HEK293 (cell line): ENCODE data around the gene LRRN4CL.

Source experiments
- CTCF ChIP-seq: fragments of 450-650 bp; formaldehyde crosslinking; IDR thresholded peaks from 2 replicates; pipeline ENCODE4 v1.5.1; 2016; ENCODE audit warnings: missing biosample characterization, missing genetic modification characterization
- GLI4 ChIP-seq: fragments of 450-650 bp; formaldehyde crosslinking; IDR thresholded peaks from 2 replicates; pipeline ENCODE4 v1.5.1; 2016; ENCODE audit warnings: missing biosample characterization, missing genetic modification characterization
- YY1 ChIP-seq: fragments of 450-650 bp; formaldehyde crosslinking; IDR thresholded peaks from 2 replicates; pipeline ENCODE4 v1.5.1; 2018; ENCODE audit warnings: missing biosample characterization, missing genetic modification characterization
- ZBTB1 ChIP-seq: fragments of 450-650 bp; formaldehyde crosslinking; IDR thresholded peaks from 2 replicates; pipeline ENCODE4 v1.5.1; 2016; ENCODE audit warnings: missing biosample characterization, missing genetic modification characterization
- ZNF140 ChIP-seq: fragments of 450-650 bp; formaldehyde crosslinking; IDR thresholded peaks from 2 replicates; pipeline ENCODE4 v1.5.1; 2016; ENCODE audit warnings: missing biosample characterization, missing genetic modification characterization
- ZNF398 ChIP-seq: fragments of 450-650 bp; formaldehyde crosslinking; IDR thresholded peaks from 2 replicates; pipeline ENCODE4 v1.5.1; 2017; ENCODE audit warnings: missing biosample characterization, missing genetic modification characterization
- ZNF549 ChIP-seq: fragments of 450-650 bp; IDR thresholded peaks from 2 replicates; pipeline ENCODE4 v1.5.1; 2018; ENCODE audit warnings: missing biosample characterization, missing genetic modification characterization, mild to moderate bottlenecking, inconsistent platforms, moderate library complexity
- ZNF707 ChIP-seq: fragments of 450-650 bp; formaldehyde crosslinking; IDR thresholded peaks from 2 replicates; pipeline ENCODE4 v1.5.1; 2016; ENCODE audit warnings: missing biosample characterization, missing genetic modification characterization
- ZNF747 ChIP-seq: fragments of 450-650 bp; formaldehyde crosslinking; IDR thresholded peaks from 2 replicates; pipeline ENCODE4 v1.5.1; 2016; ENCODE audit warnings: missing biosample characterization, missing genetic modification characterization
- ZSCAN4 ChIP-seq: fragments of 450-650 bp; formaldehyde crosslinking; IDR thresholded peaks from 2 replicates; pipeline ENCODE4 v1.5.1; 2017; ENCODE audit warnings: missing biosample characterization, missing genetic modification characterization

- TF ChIP-seq ZSCAN4 (tag by site-specific recombination) (no peak), ZNF549 (no peak), ZNF398 (tag by site-specific recombination) (no peak), ZBTB1 (tag by site-specific recombination) (no peak), CTCF (no peak), YY1 (tag by site-specific recombination) (no peak), GLI4 (tag by site-specific recombination) (no peak), ZNF747 (no peak), ZNF140 (tag by site-specific recombination) (no peak), ZNF707 (no peak)
Measured at GRCh38 chr11:62702246-62702645, 12.9 kb upstream of the LRRN4CL start.
